SIG-M5 treated with dmso at 0.1 percent for 504 hours (cell line): ENCODE data around the gene MRGPRF.

Experiments used
- DNase-seq: peaks from one replicate; lab custom pipeline; 2025; ENCODE audit not compliant: unreplicated experiment; lab: John Stamatoyannopoulos, UW

Gene MRGPRF

GRCh38 chr11:68968306-68969250 is 44.5 kb downstream of the MRGPRF start:
- DNase-seq = no peak

- no peak for DNase-seq
Observed at GRCh38 chr11:68966894-68967780, 45.9 kb downstream of the MRGPRF start.

GRCh38 chr11:68965901-68966853 is 46.9 kb downstream of the MRGPRF start:
- no peak for DNase-seq

GRCh38 chr11:68963779-68964178 is 49.3 kb downstream of the MRGPRF start:
- no peak for DNase-seq

- DNase-seq = no peak
Observed at GRCh38 chr11:68962527-68963250, 50.4 kb downstream of the MRGPRF start.

GRCh38 chr11:68961245-68961644 is 51.8 kb downstream of the MRGPRF start:
- DNase-seq = no peak

GRCh38 chr11:68960294-68961071 is 52.6 kb downstream of the MRGPRF start:
- no peak for DNase-seq

GRCh38 chr11:68959465-68960293 is 53.4 kb downstream of the MRGPRF start:
- no peak for DNase-seq

GRCh38 chr11:68958211-68958610 is 54.8 kb downstream of the MRGPRF start:
- no peak for DNase-seq

- no peak for DNase-seq
Observed at GRCh38 chr11:68956547-68957254, 56.3 kb downstream of the MRGPRF start.

GRCh38 chr11:68956142-68956541 is 56.9 kb downstream of the MRGPRF start:
- DNase-seq = no peak

- no peak for DNase-seq
Observed at GRCh38 chr11:68955607-68955958, 57.5 kb downstream of the MRGPRF start.

GRCh38 chr11:68954836-68955606 is 58.0 kb downstream of the MRGPRF start:
- no peak for DNase-seq
